Activated CD4-positive, alpha-beta T cell treated with anti-CD3 and anti-CD28 coated beads, Interleukin-2, Interleukin-4, amounts not matched to agents 100 ng/mL and 50 ng/mL, durations not matched to agents 16 hours and 8 hours (primary cell): Measurements from ENCODE around the gene MYMX.
A peak's percentile ranks its signal among the peaks of the same experiment; 100 is the strongest.

ENCODE experiments used
- DNase-seq: peaks from one replicate; pipeline ENCODE4 v3.0.0-alpha.2; 2020; ENCODE audit warnings: low spot score

Gene MYMX

DNA sequence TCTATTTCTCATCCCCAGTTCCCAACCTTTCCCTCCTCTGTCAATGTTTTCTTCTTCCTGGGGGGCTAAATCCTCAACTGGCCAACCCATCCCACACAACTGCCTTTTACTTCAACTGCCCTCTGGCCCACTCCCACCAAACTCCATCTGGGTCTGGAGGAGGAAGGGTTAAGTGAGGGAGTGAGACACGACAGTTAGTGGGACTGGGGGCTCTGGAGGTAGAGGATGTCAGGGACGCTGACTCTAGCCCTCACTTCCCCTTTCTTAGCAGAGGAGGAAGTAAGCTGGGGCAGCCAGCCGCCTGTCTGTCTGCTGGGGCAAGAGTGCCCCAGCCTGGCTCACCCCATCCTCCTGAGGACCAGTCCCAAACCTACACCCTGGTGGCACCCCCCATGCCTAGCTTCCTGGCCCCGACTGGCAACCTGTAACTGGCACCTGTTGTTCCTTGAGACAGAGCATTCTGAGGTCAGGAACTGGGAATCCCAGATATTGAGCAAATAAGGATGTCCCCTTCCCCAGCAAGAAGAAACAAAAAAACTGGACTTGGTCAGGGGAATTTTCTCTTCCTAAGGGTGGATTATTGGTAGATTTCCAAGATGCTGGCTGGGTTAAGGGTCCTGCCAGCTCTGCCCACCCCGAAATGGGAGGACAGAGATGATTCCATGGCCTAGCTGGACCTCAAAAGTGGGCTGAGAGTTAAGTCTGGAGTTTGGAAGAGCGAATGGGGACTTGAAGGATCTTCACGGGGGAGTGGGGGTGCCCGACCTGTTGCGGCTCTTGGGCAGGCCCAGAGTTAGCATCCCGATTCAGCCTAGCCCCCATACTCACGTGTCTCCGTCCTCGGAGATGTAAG is 47.7 kb downstream of the MYMX start:
- peak; percentile 57 for DNase-seq

GRCh38 chr6:44265007-44265721 is 48.4 kb downstream of the MYMX start, which contains the start of gene NFKBIE:
Gene NFKBIE, minus strand, starts transcription at chr6:44265551. Its CDS starts 205 bp downstream, at chr6:44265346.
- DNase-seq, result peak; percentile 94

- no peak for DNase-seq
Observed at GRCh38 chr6:44265722-44266233, 49.1 kb downstream of the MYMX start.

DNA sequence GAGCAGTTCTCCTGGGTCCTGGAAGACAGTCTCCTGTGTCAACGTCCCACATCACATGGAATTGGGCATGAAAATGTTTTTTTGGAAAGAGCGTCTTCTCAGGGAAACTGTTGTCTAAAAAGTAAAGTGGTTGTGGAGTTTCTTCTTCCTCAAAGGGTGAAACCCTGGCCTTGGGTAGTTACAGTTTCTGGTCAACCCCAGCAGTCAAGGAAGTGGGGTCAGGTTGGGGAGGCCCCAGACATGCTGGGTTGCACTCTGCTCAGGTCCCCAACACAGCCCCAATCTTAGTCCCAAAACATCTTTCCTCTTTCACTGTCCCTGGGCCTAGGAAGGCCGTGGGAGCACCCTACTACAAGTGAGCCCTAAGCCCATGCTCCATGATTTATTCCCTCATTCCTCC is 49.6 kb downstream of the MYMX start:
- DNase-seq, result no peak

DNA sequence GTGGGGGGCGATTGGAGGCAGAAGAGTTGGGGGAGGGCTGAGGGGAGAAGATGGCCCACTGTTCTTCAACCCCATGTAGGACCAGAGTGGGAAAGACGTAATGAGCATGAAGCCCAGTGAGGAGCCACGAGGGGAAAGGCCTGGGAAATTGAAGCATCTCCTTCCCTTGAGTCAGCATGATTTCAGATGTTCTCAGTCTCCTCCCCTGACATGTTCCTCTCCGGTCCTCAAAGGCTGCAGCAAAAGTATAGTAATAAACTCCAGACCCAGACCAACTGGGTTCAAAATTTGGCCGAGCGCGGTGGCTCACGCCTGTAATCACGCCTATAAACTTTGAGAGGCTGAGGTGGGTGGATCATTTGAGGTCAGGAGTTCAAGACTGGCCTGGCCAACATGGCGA is 50.5 kb downstream of the MYMX start:
- DNase-seq, result no peak
